Iris pigment epithelial cell (primary cell): ENCODE measurements around the gene RBM34.
A peak's percentile ranks its signal among the peaks of the same experiment; 100 is the strongest.
"Not testable (repeated sequence)": the region's sequence is repeated elsewhere in the genome, so short reads cannot be mapped to it uniquely, and the experiment has no call there.

ENCODE experiments used
- DNase-seq: peaks from one replicate; pipeline ENCODE4 v3.0.0-alpha.2; 2011; ENCODE audit warnings: low read depth

RBM34 gene

DNA sequence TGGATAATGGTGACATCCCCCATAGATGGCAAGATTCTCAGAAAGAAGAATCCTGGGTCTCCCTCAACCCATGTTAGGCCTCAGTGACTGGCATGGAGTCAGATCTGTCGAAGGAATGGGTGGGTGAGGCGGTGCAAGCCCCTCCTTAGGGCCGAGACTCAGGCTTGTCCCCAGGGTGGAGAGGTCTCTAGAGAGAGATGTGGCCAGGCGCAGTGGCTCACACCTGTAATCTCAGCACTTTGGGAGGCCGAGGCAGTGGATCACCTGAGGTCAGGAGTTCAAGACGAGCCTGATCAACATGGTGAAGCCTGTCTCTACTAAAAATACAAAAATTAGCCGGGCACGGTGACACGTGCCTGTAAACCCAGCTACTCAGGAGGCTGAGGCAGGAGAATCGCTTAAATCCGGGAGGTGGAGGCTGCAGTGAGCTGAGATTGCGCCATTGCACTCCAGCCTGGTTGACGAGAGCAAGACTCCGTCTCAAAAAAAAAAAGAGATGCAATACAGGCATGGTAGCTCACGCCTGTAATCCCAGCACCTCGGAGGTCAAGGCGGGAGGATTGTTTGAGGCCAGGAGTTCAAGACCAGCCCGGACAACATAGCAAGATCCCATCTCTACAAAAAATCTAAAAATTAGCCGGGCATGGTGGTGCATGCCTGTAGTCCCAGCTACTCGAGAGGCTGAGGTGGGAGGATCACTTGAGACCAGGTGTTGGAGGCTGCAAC lies 69.6 kb downstream of the RBM34 start:
- not testable (repeated sequence) for DNase-seq

DNA sequence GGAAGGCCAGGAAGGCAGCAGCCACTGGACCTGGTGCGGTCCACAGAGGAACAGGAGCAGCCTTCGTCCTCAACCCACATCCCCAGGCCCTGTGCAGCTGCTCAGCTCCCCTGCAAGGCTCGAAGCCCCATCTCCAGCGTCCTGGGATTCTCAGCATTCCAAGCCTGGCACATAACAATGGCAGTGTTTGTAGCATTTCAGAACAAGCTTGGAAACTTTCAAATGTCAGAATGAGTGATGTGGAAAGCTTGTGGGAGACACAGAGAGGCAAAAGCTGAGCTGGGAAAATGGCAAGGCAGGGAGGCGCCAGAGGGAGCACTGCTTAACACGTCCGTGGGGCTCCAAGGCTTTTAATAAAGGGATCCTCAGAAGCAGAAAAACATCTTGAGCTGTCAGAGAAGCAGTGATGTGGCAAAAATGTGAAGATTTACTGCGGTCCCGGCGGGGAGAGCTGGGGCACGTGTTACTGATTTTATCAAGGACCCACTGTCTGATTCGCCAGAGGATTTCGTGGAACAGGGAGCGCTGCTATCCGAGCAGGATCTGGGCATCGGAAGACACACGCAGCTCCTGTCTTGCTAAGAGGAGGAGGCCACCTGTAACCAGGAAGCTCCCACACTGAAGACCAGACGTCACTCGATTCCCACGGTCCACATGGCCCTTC lies 70.5 kb downstream of the RBM34 start:
- peak; percentile 15 for DNase-seq

DNA sequence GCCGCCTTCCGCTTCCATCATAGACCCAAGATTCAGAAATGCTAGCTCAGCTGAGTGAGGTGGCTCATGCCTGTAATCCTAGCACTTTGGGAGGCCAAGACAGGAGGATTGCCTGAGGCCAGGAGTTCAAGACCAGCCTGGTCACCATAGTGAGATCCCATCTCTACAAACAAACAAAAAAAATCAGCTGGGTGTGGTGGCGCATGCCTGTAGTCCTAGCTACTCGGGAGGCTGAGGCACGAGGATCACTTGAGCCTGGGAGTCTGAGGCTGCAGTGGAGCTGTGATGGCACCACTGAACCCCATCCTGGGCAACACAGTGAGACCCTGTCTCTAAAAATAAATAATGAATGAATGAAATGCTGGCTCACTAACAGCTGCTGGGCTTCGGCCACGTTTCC lies 72.1 kb downstream of the RBM34 start:
- no peak for DNase-seq

DNA sequence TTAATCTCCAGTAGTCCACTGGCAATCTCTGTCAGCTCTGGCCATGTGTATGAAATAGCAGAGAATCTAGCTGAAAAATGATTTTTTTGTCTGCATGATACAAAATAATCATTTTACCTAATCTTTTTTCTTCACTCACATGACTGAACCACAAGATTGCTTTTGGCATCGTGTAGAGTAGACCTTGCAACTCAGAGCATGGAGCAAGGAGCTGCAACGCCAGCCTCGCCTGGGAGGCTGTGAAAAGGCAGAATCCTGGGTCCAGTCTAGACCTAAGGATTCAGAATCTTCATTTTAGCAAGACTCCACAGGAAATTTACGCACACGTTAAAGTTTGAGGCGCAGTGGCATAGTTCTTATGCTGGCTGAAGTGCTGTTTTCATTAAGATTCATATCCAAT lies 72.6 kb downstream of the RBM34 start:
- no peak for DNase-seq

DNA sequence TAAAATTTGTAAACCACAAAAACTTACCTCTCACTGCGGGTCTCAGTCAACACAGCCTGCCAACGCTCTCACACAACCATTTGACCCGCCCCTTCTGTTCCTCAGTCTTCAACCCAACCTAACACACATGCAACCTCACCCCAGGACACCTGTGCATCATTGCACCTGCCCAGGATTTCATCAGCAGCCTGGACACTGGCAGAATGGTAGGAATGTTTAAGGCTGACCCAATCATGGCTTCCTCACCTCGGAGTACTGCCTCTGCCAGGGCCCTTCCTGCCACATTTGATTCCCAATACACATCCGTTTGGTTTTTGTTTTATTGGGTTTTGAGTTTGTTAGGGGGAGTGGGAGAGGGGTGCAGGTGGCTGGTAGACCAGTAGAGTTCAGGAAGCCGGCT lies 73.1 kb downstream of the RBM34 start:
- no peak for DNase-seq

GRCh38 chr1:235085411-235086117 lies 75.5 kb downstream of the RBM34 start:
- not testable (repeated sequence) for DNase-seq
